KG1 (cell line): ENCODE results near the gene ACTR8.
"Not testable (repeated sequence)": the region's sequence is repeated elsewhere in the genome, so short reads cannot be mapped to it uniquely, and the experiment has no call there.

Experiments
- DNase-seq: peaks from one replicate; lab custom pipeline; 2025; lab: John Stamatoyannopoulos, UW

The ACTR8 gene, protein sequence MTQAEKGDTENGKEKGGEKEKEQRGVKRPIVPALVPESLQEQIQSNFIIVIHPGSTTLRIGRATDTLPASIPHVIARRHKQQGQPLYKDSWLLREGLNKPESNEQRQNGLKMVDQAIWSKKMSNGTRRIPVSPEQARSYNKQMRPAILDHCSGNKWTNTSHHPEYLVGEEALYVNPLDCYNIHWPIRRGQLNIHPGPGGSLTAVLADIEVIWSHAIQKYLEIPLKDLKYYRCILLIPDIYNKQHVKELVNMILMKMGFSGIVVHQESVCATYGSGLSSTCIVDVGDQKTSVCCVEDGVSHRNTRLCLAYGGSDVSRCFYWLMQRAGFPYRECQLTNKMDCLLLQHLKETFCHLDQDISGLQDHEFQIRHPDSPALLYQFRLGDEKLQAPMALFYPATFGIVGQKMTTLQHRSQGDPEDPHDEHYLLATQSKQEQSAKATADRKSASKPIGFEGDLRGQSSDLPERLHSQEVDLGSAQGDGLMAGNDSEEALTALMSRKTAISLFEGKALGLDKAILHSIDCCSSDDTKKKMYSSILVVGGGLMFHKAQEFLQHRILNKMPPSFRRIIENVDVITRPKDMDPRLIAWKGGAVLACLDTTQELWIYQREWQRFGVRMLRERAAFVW

DNA sequence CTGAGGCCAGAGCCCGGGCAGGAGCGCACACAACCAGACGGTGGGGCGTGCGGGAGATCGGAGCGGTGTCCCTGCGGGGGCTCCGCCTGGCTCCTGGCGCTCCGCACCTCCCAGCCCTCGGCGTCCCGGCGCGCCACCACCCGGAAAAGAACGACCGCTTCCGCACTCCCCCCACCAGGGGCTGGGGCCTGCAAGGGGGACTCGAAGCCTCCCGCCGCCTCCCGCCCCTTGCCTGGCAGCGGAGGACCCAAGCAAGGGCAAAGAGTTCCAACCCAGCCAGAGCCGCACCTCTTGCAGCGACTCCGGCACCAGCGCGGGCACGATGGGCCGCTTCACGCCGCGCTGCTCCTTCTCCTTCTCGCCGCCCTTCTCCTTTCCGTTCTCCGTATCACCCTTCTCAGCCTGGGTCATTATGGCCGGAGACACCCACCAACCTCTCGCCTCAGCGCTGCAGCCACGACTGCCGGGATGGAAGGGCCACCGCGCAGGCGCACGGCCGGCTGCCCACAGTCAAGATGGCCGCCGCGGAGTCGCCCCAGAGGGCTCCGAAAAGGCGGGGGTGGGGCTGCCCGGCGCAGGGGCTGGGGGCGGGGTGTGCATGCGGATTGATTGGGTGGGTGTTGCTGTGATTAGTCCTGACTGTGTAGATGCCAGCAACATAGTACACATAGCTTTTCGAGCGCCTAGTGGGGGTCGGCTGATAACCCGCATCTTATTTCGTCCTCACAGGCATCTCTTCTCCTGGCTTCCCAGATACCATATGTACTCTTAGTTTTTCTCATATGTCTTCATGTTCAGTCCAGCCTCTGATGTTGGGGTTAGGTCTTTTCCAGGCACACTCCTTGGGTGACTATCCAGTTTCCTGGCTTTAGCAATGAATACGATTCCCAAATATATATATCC, at the start of gene ACTR8:
TSS of gene ACTR8 (minus strand) at position 462 of the 903 bp plus-strand sequence. CDS start at position 411, 51 bp downstream.
- peak; percentile 85 for DNase-seq

DNA sequence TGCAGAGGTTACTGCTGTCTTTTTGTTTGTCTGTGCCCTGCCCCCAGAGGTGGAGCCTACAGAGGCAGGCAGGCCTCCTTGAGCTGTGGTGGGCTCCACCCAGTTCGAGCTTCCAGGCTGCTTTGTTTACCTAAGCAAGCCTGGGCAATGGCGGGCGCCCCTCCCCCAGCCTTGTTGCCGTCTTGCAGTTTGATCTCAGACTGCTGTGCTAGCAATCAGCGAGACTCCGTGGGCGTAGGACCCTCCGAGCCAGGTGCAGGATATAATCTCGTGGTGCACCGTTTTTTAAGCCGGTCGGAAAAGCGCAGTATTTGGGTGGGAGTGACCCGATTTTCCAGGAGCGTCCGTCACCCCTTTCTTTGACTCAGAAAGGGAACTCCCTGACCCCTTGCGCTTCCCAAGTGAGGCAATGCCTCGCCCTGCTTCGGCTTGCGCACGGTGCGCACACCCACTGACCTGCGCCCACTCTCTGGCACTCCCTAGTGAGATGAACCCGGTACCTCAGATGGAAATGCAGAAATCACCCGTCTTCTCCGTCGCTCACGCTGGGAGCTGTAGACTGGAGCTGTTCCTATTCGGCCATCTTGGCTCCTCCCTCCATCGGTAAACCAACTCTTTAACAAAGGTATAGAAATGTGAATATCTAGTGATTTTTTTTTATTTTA, 45.4 kb upstream of the ACTR8 start:
- not testable (repeated sequence) for DNase-seq

DNA sequence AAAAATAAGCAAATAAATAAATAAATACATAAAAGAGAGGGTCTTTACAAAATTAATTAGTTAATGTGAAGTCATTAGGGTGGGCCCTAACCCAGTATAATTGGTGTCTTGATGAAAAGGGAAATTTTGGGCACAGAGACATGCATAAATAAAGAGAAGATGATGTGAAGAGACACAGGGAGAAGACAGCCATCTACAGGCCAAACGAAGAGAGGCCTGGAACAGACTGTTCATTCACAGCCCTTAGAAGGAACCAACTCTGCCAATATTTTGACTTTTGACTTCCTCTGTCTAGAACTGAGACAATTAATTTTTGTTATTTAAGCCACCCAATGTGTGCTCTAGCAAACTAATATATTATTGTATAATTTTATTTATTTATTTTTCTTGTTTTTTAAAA, 39.3 kb upstream of the ACTR8 start:
- DNase-seq, result no peak

DNA sequence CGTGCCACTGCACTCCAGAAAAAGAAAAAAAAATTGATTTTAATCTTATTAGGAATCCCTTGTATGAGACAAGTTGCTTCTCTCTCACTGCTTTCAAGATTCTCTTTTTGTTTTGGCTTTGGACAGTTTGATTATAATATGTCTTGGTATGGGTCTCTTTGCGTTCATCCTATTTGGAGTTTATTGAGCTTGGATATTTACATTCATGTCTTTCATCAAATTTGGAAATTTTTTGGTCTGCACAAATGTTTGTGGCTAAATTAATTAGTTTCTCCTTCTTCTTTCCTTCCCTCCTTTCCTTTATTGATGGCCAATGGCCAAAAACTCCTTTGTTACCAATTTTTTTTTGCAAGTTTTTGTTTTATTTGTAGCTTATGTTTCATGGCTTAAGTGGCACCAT, 37.8 kb upstream of the ACTR8 start:
- DNase-seq, result no peak

DNA sequence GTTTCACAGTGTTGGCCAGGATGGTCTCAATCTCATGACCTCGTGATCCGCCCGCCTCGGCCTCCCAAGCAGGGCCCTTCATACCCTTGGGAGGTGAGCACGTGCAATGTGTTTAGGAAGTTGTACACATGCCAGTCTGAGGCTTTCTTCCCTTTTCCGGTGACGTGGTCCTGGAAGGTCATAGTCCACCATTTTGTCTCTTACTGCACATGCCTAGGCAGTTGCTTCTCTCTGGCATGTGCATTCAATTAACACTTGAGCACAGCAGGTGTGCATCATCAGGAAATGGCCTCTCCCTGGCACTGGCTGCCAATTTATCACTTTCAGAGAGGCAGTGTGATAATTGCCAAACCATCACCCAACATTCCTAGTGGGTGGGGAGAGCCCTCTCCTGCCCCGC, 31.4 kb upstream of the ACTR8 start:
- no peak for DNase-seq

DNA sequence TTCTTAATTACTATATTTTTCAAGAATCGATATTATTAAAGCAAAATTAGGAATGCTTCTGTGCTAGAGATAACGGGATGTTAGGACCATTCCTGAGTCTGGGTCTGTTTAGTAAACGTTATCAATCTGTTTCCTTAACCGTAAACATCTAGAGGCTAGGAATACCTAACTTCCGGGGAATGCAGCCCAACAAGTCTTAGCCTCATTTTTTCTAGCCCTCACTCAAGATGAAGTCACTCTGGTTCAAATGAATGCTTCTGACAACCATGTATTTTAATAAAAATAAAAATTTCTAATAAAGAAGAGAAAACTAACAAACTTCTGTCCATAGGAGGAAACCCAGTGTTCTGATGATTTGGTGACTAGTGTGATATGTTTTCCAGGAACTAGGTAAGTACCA, 20.8 kb upstream of the ACTR8 start:
- DNase-seq, result no peak

DNA sequence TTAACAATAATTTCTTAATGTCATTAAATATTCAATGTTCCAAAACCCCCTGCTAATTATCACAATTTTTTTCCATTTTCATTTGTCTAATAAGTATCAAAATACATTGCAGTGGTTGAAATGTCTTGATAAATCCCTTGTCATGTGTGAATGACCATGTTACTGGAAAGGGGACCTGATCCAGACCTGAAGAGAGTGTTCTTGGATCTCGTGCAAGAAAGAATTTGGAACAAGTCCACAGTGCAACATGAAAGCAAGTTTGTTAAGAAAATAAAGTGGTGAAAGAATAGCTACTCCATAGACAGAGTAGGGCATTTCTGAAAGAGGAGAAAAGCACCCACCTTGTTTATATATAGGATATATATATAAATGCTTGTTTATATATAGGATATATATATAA, 20.1 kb upstream of the ACTR8 start:
- no peak for DNase-seq

DNA sequence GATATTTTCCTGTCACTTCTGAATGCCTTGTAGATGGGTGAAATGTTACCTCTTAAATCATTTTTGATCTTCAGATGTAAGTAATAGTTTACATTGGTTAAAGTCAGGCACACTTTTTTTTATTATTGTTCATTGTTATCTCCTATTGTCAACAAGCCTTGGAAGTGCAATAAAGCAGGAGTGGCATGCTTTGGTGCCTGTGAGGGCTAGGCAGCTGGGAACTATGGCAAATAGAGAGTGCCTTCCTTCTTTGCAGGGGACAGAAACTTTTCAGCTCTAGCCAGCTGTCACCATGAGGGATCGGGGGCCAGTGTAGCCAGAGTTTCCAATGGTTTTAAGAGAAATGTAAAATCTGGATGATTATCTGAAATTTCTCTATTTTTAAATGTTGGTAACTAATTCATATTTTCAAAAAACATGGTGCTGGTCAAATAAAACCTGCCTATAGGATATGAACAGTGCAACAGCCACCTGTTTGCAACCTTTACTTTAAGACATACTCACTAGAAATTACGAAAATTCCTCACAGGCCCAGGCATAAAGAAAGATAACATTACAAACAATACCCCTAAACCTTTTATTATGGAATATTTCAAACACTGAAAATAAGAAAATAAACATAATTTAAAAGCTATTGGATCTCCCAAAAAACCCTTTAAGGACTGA, 18.8 kb upstream of the ACTR8 start:
- DNase-seq, result no peak

DNA sequence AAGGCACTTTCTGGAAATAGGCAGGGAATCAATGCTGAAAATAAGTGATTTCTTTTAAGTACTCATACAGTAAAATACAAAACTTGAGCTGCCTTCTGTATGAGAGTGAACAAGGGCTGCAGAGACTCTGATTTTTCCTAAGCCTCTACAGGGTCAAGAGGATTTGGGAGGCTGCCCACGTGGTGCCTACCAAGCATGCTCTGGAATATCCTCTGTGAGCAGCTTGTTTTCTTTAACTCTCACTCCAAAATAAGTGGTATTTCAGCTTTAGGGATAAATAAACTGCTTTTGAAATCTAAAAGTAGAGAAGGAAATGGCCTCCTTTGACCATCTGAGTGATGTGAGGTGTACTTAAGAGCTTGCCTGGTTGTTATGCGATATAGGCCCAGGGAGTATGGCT, 17.8 kb upstream of the ACTR8 start:
- no peak for DNase-seq

DNA sequence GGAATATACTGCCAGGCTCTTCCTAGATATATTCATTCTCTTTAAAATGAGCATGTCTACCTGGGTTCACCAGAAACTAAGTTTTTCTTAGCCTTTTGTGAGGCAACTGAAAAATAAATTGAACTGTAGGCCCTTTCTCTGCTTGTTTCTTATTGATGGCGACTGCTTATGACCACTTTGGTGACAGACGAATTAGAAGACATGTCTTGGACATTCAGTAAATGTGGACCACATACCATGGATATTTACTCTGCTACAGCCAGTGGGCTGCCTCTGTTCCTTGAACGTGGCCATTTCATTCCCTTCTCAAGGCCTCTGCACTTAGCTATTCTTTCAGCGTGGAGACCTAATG, 10.3 kb upstream of the ACTR8 start:
- DNase-seq, result no peak

DNA sequence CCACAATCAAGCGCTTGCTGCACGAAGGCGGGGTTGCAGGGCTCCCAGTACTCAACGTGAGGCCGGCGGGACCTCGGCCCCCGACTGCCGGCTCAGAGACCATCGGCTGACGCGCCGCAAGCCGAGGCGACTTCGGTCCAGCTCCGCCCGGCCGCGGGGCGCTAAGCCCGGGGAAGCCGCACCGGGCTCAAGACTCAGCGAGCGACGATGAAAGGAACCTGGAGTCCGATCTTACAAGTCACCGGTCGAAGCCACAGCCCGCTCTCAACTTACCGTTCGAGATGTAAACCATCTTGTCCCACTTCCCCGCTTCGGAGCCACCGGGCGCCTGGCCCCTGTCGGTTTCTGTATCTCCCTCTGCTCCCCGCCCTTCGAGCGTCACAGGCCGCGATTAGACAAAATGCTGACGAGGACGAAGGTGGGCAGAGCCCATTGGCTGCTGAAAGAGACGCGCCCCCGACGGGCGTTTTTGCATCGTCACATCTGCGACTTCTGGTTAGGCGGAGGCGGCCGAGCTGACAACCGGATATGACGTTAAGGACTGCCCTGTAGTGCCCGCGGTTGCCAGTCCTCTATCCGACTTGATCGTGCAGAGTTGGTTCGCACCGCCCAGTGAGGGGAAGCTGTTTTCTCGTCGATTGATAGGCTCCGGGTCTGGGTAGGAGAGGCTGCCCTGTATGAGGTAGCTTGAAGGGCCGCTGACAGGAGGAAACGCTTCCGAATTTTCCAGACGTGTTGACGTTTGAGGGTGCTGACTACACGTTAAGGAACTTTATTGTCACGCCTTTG, 9.7 kb upstream of the ACTR8 start, which contains the start of gene SELENOK:
TSS of gene SELENOK (minus strand) at position 363 of the 789 bp plus-strand sequence.
- DNase-seq, result peak; percentile 96

DNA sequence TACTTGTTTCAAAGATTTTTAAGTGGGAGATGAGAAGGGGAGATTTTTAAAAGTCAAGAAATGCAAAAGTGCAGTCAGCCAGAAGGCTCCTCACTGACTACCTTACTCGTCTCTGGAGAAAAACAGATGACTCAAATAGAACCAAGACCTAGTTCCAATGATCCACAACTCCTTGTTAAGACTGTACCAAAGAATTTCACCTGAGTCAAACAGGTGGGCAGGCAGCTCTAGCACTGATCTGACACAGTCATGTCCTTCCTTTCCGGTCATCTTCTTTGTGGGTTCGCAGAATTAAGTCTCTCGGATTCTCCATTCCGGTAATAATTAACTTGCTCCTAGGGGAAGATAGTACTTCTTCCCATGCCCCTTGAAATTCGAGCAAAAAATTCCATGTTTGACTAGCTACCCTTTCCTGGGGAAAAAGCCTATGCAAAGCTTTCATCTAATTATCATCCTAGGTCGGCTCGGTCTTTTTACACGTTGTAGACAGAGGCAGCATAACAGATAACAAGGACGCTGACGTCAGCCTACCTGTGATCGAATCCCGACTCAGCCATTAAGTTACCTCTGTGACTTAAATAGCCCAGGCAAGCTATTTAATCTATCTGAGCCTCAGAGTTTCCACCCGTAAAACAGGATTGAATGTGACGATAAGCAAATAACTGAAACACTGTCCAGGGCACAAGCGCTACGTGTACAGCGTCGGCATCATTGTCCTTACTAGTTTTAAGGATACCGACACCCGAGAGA, 8.9 kb upstream of the ACTR8 start:
- no peak for DNase-seq

DNA sequence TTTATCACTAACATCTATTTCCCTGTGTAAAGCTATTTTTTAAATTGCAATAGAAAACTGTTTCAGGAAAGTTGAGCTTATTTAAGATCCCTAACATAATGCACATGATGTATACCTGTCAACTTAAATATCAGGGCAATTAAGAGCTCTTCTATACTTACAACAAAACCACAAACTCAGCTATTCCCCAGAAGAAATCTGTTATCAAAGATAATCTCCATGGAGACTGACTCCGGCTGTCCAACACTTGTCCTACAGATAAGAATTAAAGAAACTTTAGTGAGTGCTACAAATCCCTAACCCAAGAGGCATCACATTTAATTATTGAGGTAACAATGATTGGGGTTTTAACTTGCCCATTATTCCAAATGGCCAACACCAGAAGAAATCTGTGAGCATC, 6.3 kb upstream of the ACTR8 start:
- no peak for DNase-seq

DNA sequence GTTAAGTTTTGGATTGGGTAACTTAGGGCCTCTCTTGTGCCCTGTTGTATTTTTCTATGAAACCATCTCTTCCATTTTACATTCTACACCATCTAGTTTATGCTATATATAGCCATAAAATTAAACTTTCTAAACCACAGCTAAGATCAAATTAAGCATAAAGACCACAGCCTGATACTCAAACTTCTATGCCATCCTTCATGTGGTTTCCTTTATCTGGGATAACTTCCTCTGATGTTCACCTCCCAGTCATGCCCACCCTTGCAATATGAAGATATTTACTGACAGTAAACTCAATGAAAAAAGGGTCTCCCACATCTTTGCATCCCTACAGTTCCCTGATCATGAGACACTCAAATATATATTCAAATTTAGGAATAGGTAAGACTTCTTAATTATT, 5.5 kb upstream of the ACTR8 start:
- no peak for DNase-seq

DNA sequence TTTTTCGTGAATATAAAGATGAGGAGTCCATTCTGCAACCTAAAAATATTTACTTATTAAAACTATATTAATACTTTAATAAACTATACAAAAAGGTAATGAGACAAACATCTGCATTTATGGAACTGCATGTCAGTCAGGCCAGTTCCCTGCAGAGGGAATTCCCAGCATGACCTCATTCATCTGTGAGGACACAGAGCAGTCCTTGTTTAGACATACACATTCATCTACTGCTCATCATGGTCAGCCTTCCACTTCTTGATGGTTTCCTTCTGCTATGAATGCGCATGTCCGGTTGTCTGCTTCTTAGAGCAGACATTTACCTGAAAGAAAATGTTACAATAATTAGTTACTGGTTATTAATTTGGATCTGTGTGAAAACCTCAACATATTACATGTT, 3.3 kb upstream of the ACTR8 start:
- no peak for DNase-seq

DNA sequence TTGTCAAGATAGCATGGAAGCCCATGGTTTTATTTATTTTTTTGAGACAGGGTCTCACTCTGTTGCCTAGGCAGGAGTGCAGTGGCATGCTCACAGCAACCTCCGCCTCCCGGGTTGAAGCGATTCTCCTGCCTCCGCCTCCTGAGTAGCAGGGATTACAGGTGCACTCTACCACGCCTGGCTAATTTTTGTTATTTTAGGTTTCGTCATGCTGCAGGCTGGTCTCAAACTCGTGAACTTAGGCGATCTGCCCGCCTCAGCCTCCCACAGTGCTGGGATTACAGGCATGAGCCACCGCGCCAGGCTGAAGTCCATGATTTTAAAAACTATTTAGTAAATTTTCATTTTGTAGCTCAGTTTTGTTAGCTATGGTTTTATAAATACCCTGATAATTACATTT, 2.7 kb upstream of the ACTR8 start:
- no peak for DNase-seq

DNA sequence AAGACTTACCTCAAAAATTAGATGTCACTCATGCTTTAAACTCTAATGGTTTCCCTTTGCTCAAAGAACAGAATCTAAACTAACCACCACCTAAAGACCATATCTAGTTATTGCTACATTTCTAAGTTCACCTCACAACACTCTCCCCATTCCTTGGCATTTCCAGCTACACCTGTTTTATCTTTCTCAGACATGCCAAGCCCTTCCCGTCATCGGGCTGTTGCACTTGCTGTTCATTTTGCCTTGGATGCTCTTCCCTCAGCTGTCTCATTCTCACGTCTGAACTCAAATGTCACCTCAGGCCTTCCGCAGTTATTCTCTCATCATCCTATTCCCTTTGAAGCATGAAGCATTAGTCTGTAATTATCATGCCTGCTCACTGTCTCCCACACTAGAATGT, 1.1 kb upstream of the ACTR8 start:
- no peak for DNase-seq

DNA sequence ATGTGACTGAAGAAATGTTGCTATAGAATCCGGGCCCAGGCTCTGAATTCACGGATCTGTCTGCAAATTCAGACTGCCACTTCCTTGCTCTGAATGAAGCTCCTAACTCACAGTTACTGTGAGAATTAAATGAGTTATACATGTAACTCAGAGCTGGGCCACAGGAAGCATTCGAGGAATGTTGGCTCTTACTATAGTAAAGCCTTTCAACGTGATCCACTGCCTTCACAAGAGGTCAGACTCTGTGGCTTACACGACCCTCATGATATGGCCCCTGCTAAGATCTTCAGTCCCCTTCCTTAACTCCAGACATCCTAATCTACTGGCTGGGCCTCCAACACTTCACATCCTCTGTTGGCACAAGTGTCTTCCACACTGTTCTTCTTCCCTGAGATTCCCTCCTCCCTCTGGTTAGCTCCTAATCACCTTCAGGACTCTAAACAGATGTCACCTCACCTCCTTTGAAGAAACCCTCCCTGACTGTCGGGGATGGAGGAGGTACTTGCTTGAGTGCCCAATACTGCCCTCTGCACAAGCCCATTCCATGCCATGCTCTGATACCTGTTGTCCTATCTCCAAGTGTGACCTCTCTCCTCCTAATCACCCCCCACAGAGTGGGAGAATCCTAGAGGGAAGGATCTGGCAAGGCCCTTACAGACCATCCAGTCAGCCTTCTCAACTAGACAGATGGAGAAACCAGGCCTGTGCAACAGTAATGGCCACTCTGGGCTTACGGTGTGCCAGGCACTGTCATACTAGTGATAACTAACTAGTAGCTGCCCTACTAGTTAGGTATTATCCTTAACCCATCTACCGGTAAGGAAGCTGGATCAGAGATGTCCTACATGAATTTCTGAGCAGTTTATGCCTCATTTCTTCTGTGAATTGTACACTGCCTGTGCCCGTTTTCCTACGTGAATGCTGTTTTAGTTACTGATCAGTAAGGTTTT, 1.3 kb downstream of the ACTR8 start:
- DNase-seq, result no peak
